Endothelial cell of umbilical vein (primary cell): ENCODE results near the gene STAC2. TPM values are rescaled to one million over a fixed set of nuclear protein-coding genes. Genes with fewer than 3 reads are reported as not detected.

ENCODE experiments used
- BruUV-seq: library from RNA; stranded (reverse); fragments of 400-500 nt; replicated peaks from 2 replicates; lab custom pipeline; 2021; lab: Mats Ljungman, UMichigan
- CTCF ChIA-PET: fragments of 300-600, 350-600 bp; sonication (Branson Sonifier 250); formaldehyde crosslinking; loops from one replicate; lab custom pipeline; 2021; ENCODE audit warnings: antibody characterized with exemption, inconsistent platforms; lab: Charles Lee
- POLR2A ChIA-PET: fragments of 300-600, 350-600 bp; sonication (Branson Sonifier 250); formaldehyde crosslinking; loops from one replicate; lab custom pipeline; 2021; ENCODE audit warnings: antibody characterized with exemption, inconsistent platforms; lab: Charles Lee
- DNase-seq: peaks from one replicate; pipeline ENCODE4 v3.0.0-alpha.2; 2011; ENCODE audit warnings: low read depth, low spot score
- FAIRE-seq: peaks from 2 replicates; lab custom pipeline; 2011; peaks lifted over from hg19 to GRCh38; lab: Jason Lieb, UNC
- H2AFZ ChIP-seq: 2 replicates; pipeline ENCODE4 v1.6.0; 2012; ENCODE audit warnings: low read depth, low read length, control low read depth, inconsistent platforms
- H3K27ac ChIP-seq: 2 replicates; pipeline ENCODE4 v1.5.1; 2011; ENCODE audit warnings: low read depth, mild to moderate bottlenecking, control low read depth, low read length, moderate library complexity; ENCODE audit not compliant: insufficient read depth
- H3K27me3 ChIP-seq, 2 experiments: 2 replicates each; pipeline versions ENCODE4 v1.6.0 to v1.6.1; 2011; ENCODE audit warnings: low read length in 2 of 2, mixed read lengths in 1 of 2; ENCODE audit not compliant: control insufficient read depth in 2 of 2, insufficient read depth in 2 of 2
- H3K36me3 ChIP-seq, 2 experiments: 2 replicates in 1 of 2; 3 replicates in 1 of 2; pipeline ENCODE4 v1.5.1; 2011; ENCODE audit warnings: low read length in 2 of 2, mild to moderate bottlenecking in 1 of 2, moderate library complexity in 1 of 2; ENCODE audit not compliant: control insufficient read depth in 2 of 2, insufficient read depth in 2 of 2; ENCODE audit errors: extremely low read depth in 1 of 2
- H3K4me1 ChIP-seq: 3 replicates; pipeline ENCODE4 v1.5.1; 2011; ENCODE audit warnings: mild to moderate bottlenecking, low read length; ENCODE audit not compliant: control insufficient read depth, insufficient read depth; ENCODE audit errors: extremely low read depth
- H3K4me2 ChIP-seq: 2 replicates; pipeline ENCODE4 v1.6.1; 2011; ENCODE audit warnings: low read length, control low read depth, mixed read lengths; ENCODE audit not compliant: insufficient read depth
- H3K4me3 ChIP-seq, 3 experiments: fragments of 200-600 bp in 1 of 3; sonication (generic), shearing (Covaris generic) in 1 of 3; replicated peaks in 1 of 3; 2 replicates each; pipeline ENCODE4 v1.5.1; 2011 to 2016; ENCODE audit warnings: control low read depth in 3 of 3, low read length in 3 of 3, mild to moderate bottlenecking in 2 of 3, inconsistent platforms in 1 of 3, low read depth in 1 of 3, moderate library complexity in 1 of 3; ENCODE audit not compliant: insufficient read depth in 1 of 3
- H3K79me2 ChIP-seq: 2 replicates; pipeline ENCODE4 v1.6.0; 2012; ENCODE audit warnings: low read length, inconsistent platforms; ENCODE audit not compliant: control insufficient read depth, insufficient read depth
- H3K9ac ChIP-seq: replicated peaks from 2 replicates; pipeline ENCODE3; 2011; ENCODE audit warnings: low read length, control low read depth; ENCODE audit not compliant: insufficient read depth; ENCODE audit errors: extremely low read depth
- H3K9me1 ChIP-seq: replicated peaks from 3 replicates; pipeline ENCODE4 v1.6.0; 2011; ENCODE audit warnings: mild to moderate bottlenecking, low read length; ENCODE audit not compliant: control insufficient read depth, insufficient read depth; ENCODE audit errors: extremely low read depth
- H3K9me3 ChIP-seq: replicated peaks from 2 replicates; pipeline ENCODE4 v1.5.1; 2012; ENCODE audit warnings: low read length, inconsistent platforms; ENCODE audit not compliant: control insufficient read depth, insufficient read depth
- H4K20me1 ChIP-seq: replicated peaks from 2 replicates; pipeline ENCODE3; 2011; ENCODE audit warnings: mild to moderate bottlenecking, low read length; ENCODE audit not compliant: control insufficient read depth, insufficient read depth; ENCODE audit errors: extremely low read depth
- GATA2 ChIP-seq: IDR thresholded peaks from 2 replicates; pipeline ENCODE4 v1.7.0; 2011; ENCODE audit warnings: low read depth, mild to moderate bottlenecking, moderate library complexity, mixed read lengths, low read length; ENCODE audit not compliant: insufficient read length, insufficient read depth
- JUN ChIP-seq: IDR thresholded peaks from 2 replicates; pipeline ENCODE4 v1.6.1; 2011; ENCODE audit warnings: borderline replicate concordance, low read depth; ENCODE audit not compliant: insufficient read length, insufficient read depth
- MYC ChIP-seq: IDR thresholded peaks from one replicate; pipeline ENCODE4 v1.6.1; 2011; ENCODE audit warnings: mild to moderate bottlenecking, low read depth, low read length
- POLR2A ChIP-seq: IDR thresholded peaks from 2 replicates; pipeline ENCODE4 v1.6.1; 2012; ENCODE audit warnings: low read depth, mild to moderate bottlenecking, control low read depth, low read length
- POLR2AphosphoS5 ChIP-seq: IDR thresholded peaks from 2 replicates; pipeline ENCODE4 v1.6.1; 2012; ENCODE audit warnings: low read depth, mild to moderate bottlenecking, control low read depth, low read length, moderate library complexity; ENCODE audit not compliant: insufficient read depth
- dilution Hi-C: fragments of 300-500 bp; cut with MboI; formaldehyde crosslinking; loops from one replicate; pipeline ENCODE4 v1.15.0; 2019; ENCODE audit warnings: low sequenced_read_pairs; ENCODE audit not compliant: extremely low pct_ligation_motif_present
- intact Hi-C: fragments of 100-400 bp; cut with micrococcal nuclease; formaldehyde crosslinking; loops from one replicate; pipeline ENCODE4 v1.10.0; 2022
- polyA plus RNA-seq, 4 experiments: library from polyadenylated mRNA; depleted of rRNA in 3 of 4; stranded (reverse) in 3 of 4; unstranded in 1 of 4; fragments of >200 nt; gene quantifications; 2 replicates each; pipeline versions ENCODE4 v1.2.1 to v1.2.3, GENCODE V29; 2011 to 2012; ENCODE audit warnings: missing spikeins in 1 of 4
- total RNA-seq: library from RNA; stranded (reverse); gene quantifications from 2 replicates; pipeline ENCODE4 v1.2.3, GENCODE V29; 2021
- TF ChIP-seq, protein P1 (sequence below): IDR thresholded peaks from 2 replicates; pipeline ENCODE4 v1.6.1; 2011; ENCODE audit not compliant: insufficient read depth, insufficient read length
- TF ChIP-seq, protein P2 (sequence below), 2 donors: IDR thresholded peaks; 1 replicate in 1 of 2; 2 replicates in 1 of 2; pipeline ENCODE4 v1.5.1; 2011; ENCODE audit warnings: low read length in 2 of 2, mild to moderate bottlenecking in 2 of 2, moderate library complexity in 2 of 2, control low read depth in 1 of 2, inconsistent platforms in 1 of 2, low read depth in 1 of 2; ENCODE audit not compliant: insufficient read depth in 1 of 2; ENCODE audit errors: extremely low read depth in 1 of 2

Gene STAC2
- total and polyA plus RNA-seq, 2 donors (not counting 3 experiments of a cell fraction or from before 2014, with no cell fraction given) = not detected

DNA sequence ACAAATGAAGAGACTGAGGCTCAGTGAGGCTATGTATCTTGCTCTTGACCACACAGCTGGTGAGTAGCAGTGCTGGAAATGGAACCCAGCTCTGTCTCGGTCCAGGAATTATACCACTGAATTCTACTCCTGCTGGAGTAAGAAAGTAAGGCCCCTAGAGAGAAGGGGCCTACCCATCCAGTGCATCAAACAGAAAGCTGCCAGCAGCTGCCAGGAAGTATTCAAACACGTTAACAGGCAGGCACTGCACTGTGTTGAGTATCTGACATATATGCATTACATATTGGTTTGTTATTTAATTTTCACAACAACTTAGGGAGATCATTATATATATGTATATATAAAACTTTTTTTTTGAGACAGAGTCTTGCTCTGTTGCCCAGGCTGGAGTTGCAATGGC, 63.8 kb downstream of the STAC2 start:
- no peak overlapping the region for H3K4me2 ChIP-seq
- ChIA-PET POLR2A (no interaction called here), CTCF (interaction anchor here (0.8 to 1.5 kb wide), 4 partner anchors 9 to 179 kb away, joined by 3 to 4 read pairs (median 4); no protein-coding TSS in a partner anchor)
- dilution Hi-C loops = no loop called here
- FAIRE-seq (no peak), DNase-seq (no peak)
- no peak overlapping the region for H2AFZ ChIP-seq
- no peak overlapping the region for H3K9ac ChIP-seq
- BruUV-seq = no TSS peak
- no peaks in the 10 kb centered on the region for H3K36me3 ChIP-seq
- H3K4me1 ChIP-seq = peaks cover 5% of the 10 kb centered on the region
- TF ChIP-seq, protein P1, sequence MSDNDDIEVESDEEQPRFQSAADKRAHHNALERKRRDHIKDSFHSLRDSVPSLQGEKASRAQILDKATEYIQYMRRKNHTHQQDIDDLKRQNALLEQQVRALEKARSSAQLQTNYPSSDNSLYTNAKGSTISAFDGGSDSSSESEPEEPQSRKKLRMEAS = no peak
- TF ChIP-seq MYC = no peak
- TF ChIP-seq JUN = no peak
- TF ChIP-seq, protein P2, sequence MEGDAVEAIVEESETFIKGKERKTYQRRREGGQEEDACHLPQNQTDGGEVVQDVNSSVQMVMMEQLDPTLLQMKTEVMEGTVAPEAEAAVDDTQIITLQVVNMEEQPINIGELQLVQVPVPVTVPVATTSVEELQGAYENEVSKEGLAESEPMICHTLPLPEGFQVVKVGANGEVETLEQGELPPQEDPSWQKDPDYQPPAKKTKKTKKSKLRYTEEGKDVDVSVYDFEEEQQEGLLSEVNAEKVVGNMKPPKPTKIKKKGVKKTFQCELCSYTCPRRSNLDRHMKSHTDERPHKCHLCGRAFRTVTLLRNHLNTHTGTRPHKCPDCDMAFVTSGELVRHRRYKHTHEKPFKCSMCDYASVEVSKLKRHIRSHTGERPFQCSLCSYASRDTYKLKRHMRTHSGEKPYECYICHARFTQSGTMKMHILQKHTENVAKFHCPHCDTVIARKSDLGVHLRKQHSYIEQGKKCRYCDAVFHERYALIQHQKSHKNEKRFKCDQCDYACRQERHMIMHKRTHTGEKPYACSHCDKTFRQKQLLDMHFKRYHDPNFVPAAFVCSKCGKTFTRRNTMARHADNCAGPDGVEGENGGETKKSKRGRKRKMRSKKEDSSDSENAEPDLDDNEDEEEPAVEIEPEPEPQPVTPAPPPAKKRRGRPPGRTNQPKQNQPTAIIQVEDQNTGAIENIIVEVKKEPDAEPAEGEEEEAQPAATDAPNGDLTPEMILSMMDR (IDR thresholded peaks at IDR 0.05; ENCODE audit: extremely low read depth in 1 of 2, insufficient read depth in 1 of 2, low read depth in 1 of 2, low read length in 2 of 2) = no peak
- TF ChIP-seq POLR2AphosphoS5 = no peak
- TF ChIP-seq GATA2 = no peak
- TF ChIP-seq POLR2A = no peak
- no peaks in the 10 kb centered on the region for H3K9me1 ChIP-seq
- no peaks in the 10 kb centered on the region for H3K79me2 ChIP-seq
- peaks cover 20 to 26% of the 10 kb centered on the region in 2 experiments for H3K27me3 ChIP-seq
- H3K4me3 ChIP-seq = no peak overlapping the region
- H3K9me3 ChIP-seq = no peaks in the 10 kb centered on the region
- no peak overlapping the region for H3K27ac ChIP-seq
- intact Hi-C loops = no loop called here
- no peaks in the 10 kb centered on the region for H4K20me1 ChIP-seq

Other genes starting within 250 kb of the STAC2 start
- gene PLXDC1, start 74.3 kb downstream of the STAC2 start, total RNA-seq = not detected in 2 replicates
- 0.03 TPM in 1 of 2 replicates, not detected in the other for gene PLXDC1, start 74.3 kb downstream of the STAC2 start, polyA plus RNA-seq
- not detected in 2 replicates for gene ARL5C, start 59.8 kb downstream of the STAC2 start, total RNA-seq
- not detected in 2 replicates for gene ARL5C, start 59.8 kb downstream of the STAC2 start, polyA plus RNA-seq
- 12.3 and 14.6 TPM in 2 replicates for gene CACNB1, start 28.3 kb downstream of the STAC2 start, total RNA-seq
- gene CACNB1, start 28.3 kb downstream of the STAC2 start, polyA plus RNA-seq = 4.7 and 5.0 TPM in 2 replicates
- gene RPL19, start 25.7 kb downstream of the STAC2 start, total RNA-seq = 1,752 and 1,802 TPM in 2 replicates
- 1,595 and 1,958 TPM in 2 replicates for gene RPL19, start 25.7 kb downstream of the STAC2 start, polyA plus RNA-seq
- gene FBXL20, start 175.7 kb upstream of the STAC2 start, total RNA-seq = 14.8 and 18.0 TPM in 2 replicates
- 4.6 and 4.8 TPM in 2 replicates for gene FBXL20, start 175.7 kb upstream of the STAC2 start, polyA plus RNA-seq
- 39.8 and 46.2 TPM in 2 replicates for gene MED1, start 225.3 kb upstream of the STAC2 start, total RNA-seq
- 18.2 and 19.8 TPM in 2 replicates for gene MED1, start 225.3 kb upstream of the STAC2 start, polyA plus RNA-seq
- 53.9 and 55.4 TPM in 2 replicates for gene CDK12, start 235.5 kb upstream of the STAC2 start, total RNA-seq
- gene CDK12, start 235.5 kb upstream of the STAC2 start, polyA plus RNA-seq = 14.2 and 14.6 TPM in 2 replicates